ENCODE results near the gene FOXE1.
A peak's percentile ranks its signal among the peaks of the same experiment; 100 is the strongest.

FOXE1 gene

DNA sequence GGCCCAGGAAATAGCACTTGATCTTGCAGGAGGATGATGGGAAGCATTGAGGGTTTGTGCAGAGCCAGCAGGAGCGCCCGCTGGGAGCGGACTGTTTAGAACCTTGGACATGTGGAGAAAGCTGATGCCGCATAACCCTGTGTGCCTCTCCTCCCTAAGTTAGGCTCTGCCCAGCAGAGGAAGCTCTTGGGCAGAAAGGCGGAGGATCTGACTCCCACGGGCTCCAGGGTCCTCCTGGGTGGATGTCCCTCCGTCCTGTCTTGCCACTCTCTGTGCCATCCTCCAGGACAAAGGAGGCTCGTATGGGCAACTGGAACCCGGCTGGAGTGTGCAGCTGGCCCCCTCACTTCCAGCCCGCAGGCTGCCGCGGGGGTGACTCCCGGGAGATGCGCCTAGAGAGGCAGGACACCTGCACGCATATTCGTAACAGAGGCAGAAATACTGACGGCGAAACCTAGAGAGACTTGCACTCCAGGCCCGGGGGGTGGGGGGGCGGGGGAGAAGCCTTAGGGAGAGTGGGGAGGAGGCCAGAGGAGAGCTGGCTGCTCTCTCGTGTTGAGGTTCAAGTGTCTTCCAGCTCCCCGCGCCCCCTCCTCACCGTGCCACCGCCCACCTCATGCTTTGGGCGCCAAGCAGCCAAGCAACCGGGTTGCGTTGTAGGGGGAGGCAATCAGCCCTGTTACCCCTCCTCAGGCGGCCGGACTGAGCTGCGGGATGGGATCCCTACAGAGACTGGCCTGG lies 5.4 kb upstream of the FOXE1 start:
- in situ Hi-C loops (cut with MboI; ENCODE audit: low pct_unique_long_range_greater_than_20kb, low sequenced_read_pairs), result no loop called here

GRCh38 chr9:97848215-97848479 lies 4.9 kb upstream of the FOXE1 start:
- in situ Hi-C loops (cut with MboI; ENCODE audit: low pct_unique_long_range_greater_than_20kb, low sequenced_read_pairs), result no loop called here
- DNase-seq, result no peak

More for the DNA sequence above, 5.4 kb upstream of the FOXE1 start:
- DNase-seq, result no peak

GRCh38 chr9:97848480-97849237 lies 4.4 kb upstream of the FOXE1 start:
- no peak for DNase-seq
- in situ Hi-C loops (cut with MboI; ENCODE audit: low pct_unique_long_range_greater_than_20kb, low sequenced_read_pairs), result no loop called here

DNA sequence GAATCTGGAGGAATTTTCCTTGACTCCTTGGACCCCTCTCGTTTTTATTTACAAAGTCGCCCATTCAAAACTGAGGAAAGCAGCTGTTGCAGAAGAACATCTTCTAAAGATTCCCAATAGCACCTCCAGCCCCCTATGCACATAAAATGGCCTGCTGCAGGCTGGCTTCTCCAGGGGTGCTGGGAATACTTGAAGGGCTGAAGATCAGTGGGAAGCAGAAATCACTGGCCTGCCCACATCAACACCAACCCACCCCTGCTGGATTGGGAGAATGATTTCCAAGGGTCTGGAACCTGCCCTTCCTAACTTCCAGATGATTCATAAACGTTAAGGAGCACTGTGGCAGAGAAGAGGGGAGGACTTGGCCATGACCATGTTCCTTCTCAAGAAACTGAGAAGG lies 3.0 kb upstream of the FOXE1 start:
- in situ Hi-C loops (cut with MboI; ENCODE audit: low pct_unique_long_range_greater_than_20kb, low sequenced_read_pairs), result no loop called here
- no peak for DNase-seq

DNA sequence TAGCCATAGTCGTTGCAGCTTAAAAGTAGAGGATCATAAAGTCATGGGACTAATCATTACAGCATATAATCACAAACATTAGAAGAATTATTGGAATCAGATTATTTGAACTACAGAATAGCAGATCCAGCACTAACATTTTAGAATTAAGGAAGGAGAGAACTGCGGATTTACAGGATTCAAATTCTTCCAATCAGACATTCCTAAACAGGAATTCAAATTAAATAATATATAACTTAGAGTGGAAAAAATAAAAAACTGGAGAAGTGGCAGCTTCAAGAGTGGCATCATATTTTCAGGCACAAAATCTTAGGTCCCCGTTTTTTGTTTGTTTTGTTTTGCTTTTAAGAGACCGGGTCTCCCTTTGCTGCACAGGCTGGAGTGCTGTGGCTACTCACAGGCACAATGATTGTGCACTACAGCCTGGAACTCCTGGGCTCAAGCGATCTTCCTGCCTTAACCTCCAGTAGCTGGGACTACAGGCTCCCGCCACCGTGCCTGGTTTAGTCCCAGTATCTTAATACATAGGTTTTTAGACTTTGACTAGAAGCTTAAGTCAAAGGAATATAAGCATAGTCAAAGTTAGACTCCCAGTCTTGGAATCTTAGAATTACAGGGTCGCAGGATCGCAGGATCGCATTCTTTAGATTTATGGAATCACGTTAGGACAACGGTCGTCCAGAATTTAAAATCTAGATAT lies 2.1 kb upstream of the FOXE1 start:
- in situ Hi-C loops (cut with MboI; ENCODE audit: low pct_unique_long_range_greater_than_20kb, low sequenced_read_pairs), result no loop called here
- DNase-seq, result no peak

- in situ Hi-C loops (cut with MboI; ENCODE audit: low pct_unique_long_range_greater_than_20kb, low sequenced_read_pairs), result no loop called here
- no peak for DNase-seq
These were observed 1.6 kb upstream of the FOXE1 start for GRCh38 chr9:97851446-97851883.

DNA sequence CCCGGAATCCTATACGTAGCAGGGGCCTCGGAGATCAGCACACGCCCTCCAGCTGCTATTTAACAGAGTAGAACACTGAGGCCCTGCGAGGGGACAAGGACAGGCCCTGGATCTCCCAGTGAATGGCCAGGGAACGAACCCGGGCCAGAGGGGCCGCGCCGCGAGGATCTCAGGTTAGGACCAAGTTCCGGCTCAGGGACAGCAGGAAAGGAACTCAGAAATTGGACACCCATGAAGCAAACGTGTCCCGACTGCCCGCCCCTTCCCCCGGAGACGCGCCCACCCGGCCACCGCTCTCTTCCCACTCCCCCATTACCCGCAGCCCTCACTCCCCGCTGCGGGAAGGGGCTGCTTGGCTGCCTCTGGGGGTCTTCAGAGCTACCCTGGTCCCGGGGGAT lies 1.0 kb upstream of the FOXE1 start:
- no peak for DNase-seq
- in situ Hi-C loops (cut with MboI; ENCODE audit: low pct_unique_long_range_greater_than_20kb, low sequenced_read_pairs), result no loop called here

- DNase-seq, result no peak
- in situ Hi-C loops (cut with MboI; ENCODE audit: low pct_unique_long_range_greater_than_20kb, low sequenced_read_pairs), result no loop called here
These were observed 499 bp upstream of the FOXE1 start for GRCh38 chr9:97852399-97853055.

DNA sequence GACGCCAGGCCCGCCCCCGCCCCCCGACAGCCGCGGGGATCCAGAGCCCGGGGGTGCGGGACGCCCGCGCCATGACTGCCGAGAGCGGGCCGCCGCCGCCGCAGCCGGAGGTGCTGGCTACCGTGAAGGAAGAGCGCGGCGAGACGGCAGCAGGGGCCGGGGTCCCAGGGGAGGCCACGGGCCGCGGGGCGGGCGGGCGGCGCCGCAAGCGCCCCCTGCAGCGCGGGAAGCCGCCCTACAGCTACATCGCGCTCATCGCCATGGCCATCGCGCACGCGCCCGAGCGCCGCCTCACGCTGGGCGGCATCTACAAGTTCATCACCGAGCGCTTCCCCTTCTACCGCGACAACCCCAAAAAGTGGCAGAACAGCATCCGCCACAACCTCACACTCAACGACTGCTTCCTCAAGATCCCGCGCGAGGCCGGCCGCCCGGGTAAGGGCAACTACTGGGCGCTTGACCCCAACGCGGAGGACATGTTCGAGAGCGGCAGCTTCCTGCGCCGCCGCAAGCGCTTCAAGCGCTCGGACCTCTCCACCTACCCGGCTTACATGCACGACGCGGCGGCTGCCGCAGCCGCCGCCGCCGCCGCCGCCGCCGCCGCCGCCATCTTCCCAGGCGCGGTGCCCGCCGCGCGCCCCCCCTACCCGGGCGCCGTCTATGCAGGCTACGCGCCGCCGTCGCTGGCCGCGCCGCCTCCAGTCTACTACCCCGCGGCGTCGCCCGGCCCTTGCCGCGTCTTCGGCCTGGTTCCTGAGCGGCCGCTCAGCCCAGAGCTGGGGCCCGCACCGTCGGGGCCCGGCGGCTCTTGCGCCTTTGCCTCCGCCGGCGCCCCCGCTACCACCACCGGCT lies 1.0 kb downstream of the FOXE1 start:
- in situ Hi-C loops (cut with MboI; ENCODE audit: low pct_unique_long_range_greater_than_20kb, low sequenced_read_pairs), result no loop called here
- peak; percentile 72 for DNase-seq

DNA sequence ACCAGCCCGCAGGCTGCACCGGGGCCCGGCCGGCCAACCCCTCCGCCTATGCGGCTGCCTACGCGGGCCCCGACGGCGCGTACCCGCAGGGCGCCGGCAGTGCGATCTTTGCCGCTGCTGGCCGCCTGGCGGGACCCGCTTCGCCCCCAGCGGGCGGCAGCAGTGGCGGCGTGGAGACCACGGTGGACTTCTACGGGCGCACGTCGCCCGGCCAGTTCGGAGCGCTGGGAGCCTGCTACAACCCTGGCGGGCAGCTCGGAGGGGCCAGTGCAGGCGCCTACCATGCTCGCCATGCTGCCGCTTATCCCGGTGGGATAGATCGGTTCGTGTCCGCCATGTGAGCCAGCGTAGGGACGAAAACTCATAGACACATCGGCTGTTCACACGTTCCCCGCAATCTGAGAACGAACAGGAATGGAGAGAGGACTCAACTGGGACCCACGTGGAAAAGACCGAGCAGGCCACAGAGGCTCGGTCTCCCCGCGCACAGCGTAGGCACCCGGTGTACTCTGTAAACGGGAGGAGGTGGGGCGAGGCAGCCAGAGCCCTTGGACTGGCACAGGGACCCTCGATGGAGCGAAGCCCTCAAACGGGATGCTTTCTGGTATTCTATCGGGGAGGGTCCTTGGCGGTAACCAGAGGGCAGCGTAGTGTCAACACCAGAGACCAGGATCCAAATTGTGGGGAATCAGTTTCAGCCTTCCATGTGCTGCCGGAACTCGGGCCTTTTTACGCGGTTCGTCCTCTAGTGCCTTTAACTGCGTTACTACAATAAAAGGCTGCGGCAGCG lies 1.9 kb downstream of the FOXE1 start:
- in situ Hi-C loops (cut with MboI; ENCODE audit: low pct_unique_long_range_greater_than_20kb, low sequenced_read_pairs), result no loop called here
- no peak for DNase-seq

- DNase-seq, result no peak
- in situ Hi-C loops (cut with MboI; ENCODE audit: low pct_unique_long_range_greater_than_20kb, low sequenced_read_pairs), result no loop called here
These were observed 2.5 kb downstream of the FOXE1 start for GRCh38 chr9:97855486-97855875.

GRCh38 chr9:97855899-97856298 lies 2.9 kb downstream of the FOXE1 start:
- in situ Hi-C loops (cut with MboI; ENCODE audit: low pct_unique_long_range_greater_than_20kb, low sequenced_read_pairs), result no loop called here
- DNase-seq, result no peak

DNA sequence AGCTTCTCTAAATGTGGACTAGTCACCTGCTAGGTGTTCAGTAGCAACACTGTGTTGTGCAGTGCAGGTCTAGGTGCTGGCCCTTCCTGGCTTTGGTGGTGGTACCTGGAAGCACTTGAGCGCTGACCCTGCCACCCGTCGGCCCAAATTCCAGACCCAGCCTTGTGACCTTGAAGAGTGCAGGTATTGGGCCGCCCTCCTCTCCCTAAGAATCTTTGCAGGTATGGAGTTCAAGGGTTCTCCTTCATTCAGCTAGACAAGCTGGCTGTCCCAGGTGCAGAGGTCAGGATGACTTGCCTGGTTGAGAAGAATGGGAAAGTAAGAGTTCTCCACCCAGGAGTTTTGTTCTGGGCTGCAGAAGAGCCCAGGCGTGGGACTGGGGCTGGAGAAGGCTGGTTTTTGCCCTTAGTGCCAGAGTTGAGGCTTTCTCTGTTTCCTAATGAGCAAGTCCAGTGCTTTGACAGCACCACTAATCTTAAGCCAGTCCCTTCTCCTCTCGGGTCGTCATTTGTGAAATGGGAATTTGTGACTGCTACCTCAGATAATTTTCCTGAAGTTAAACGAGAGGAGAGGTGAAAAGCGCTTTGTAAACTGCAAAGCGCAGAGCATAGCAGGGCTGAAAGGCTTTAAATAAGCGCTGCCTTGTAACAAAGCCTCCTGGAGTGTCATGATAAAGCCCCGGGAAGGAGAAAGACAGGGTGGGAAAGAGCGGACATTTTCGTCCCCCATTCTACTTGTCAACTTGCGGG lies 4.0 kb downstream of the FOXE1 start:
- DNase-seq, result no peak
- in situ Hi-C loops (cut with MboI; ENCODE audit: low pct_unique_long_range_greater_than_20kb, low sequenced_read_pairs), result no loop called here

- in situ Hi-C loops (cut with MboI; ENCODE audit: low pct_unique_long_range_greater_than_20kb, low sequenced_read_pairs), result no loop called here
- peak; percentile 55 for DNase-seq
These were observed 4.8 kb downstream of the FOXE1 start for GRCh38 chr9:97857606-97858392.

DNA sequence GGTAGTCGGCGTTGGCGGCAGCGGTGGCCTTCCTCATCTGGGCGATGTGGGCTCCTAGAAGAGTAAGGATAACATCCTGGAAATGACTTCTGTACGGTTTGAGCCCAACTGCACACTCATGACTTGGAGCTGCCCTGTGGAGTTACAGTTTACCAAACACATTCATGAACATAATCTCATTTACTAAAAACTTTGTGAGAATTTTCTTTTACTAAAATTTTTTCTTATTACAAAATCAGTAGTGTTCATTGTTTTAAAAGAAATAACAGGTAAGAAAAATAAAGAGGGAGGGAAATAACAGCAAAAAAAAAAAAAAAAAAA lies 5.3 kb downstream of the FOXE1 start:
- DNase-seq, result no peak
- in situ Hi-C loops (cut with MboI; ENCODE audit: low pct_unique_long_range_greater_than_20kb, low sequenced_read_pairs), result no loop called here

DNA sequence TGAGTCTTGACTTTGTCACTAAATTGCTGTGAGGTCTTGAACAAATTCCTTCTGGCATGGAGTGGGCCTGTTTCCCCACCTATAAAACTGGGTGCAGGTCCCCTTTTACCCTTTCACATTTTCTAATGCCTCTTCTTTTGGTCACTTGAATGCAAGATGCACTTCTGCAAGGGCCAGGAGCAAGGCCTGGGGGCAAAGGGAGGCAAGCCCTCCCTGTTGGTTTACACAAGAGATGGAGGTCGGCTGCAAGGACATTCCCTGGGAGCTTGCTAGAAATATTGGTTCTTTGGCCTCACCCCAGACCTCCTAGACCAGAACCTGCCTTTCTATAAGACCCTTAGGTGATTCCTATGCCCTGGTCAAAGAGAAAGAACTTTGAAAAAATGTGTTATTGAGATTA lies 5.8 kb downstream of the FOXE1 start:
- DNase-seq, result no peak
- in situ Hi-C loops (cut with MboI; ENCODE audit: low pct_unique_long_range_greater_than_20kb, low sequenced_read_pairs), result no loop called here

- in situ Hi-C loops (cut with MboI; ENCODE audit: low pct_unique_long_range_greater_than_20kb, low sequenced_read_pairs), result no loop called here
- DNase-seq, result no peak
These were observed 6.3 kb downstream of the FOXE1 start for GRCh38 chr9:97859346-97859745.

Measured in KBM-7 (cell line).